Putamen (tissue), 1 donor: ENCODE data around the gene INHA.

Experiments used
- DNase-seq: peaks from one replicate; pipeline ENCODE4 v3.0.0-alpha.2; 2016; ENCODE audit warnings: low spot score

INHA gene

GRCh38 chr2:219540784-219541504 lies 31.2 kb upstream of the INHA start:
- no peak for DNase-seq

DNA sequence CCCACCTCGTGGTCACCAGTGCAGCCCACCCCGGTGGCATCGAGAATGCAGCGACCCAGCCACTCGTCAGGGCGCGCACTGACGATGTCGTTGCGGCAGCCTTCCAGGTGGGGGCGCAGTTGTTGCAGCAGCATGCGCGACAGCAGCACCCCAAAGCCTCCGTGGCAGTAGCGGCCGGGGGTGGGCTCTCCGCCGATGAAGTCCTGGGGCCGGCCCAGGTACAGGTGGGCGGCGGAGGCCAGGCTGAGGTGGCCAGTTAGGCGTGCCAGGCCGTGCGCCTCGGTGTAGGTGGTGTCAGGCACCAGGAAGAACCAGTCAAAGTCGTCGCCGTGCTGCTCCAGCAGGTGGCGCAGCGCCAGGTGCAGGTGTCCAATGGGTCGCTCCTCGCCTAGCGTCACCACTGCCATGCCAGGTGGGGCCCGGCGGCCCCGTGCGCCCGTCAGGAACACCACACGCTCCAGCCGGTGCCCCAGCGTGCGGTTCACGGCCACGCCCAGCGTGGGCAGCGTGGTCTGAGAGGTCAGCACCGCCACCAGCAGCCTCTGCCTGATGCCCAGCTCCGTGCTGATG lies 30.4 kb upstream of the INHA start:
- DNase-seq: no peak

DNA sequence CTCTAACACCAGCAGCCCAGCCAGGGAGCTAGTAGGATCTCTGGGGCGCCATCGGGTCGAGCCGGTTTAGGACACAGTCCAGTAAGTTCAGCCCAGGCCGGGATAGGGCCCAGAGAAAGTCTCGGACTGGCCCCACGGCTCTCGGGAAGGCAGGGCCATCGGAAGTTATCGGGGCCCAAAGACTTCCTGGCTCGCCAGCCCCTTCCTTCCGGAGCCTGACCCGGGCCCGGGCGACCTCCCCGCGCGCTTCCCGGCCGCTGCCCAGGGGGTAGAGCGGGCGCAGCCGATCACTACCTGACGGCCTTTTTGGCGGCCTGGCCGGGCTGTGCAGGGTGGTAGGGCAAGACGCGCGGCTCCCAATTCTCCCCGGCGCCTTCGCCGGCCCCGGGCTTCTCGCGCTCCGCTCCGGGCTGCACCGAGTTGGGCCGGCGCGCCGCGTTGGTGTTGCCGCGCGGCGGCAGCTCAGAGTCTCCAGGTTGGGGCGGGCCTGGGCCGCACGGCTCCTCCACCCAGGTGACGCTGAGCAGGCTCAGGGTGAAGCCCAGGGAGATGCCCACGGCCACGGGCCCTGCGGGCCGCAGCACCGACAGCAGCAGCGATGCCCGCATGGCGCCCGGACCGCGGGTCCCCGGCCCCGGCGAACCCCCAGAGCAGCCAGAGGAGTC lies 29.0 kb upstream of the INHA start:
- no peak for DNase-seq

GRCh38 chr2:219543596-219544358 lies 28.3 kb upstream of the INHA start, which contains the start of the genes CHPF and TMEM198:
TSS of gene CHPF (minus strand) at chr2:219543809. CDS start at chr2:219543538, 271 bp downstream.
TSS of gene TMEM198 (plus strand) at chr2:219544028. CDS start at chr2:219544728, 700 bp downstream.
- peak; percentile 99 for DNase-seq

DNA sequence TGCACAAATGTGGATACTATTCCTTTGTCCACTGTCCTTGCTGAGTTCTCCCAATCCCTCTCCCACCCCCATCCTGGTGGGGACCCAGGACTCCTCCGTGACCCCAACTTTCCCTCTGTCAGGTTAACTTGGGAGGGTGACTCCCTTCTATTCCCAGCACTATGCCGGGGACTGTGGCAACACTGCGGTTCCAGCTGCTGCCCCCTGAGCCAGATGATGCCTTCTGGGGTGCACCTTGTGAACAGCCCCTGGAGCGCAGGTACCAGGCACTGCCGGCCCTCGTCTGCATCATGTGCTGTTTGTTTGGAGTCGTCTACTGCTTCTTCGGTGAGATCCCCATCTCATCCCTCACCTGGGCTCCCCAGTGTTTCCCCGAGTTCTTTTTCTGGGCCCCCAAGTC lies 27.5 kb upstream of the INHA start:
- DNase-seq: no peak

GRCh38 chr2:219545295-219545942 lies 26.7 kb upstream of the INHA start:
- DNase-seq: no peak

DNA sequence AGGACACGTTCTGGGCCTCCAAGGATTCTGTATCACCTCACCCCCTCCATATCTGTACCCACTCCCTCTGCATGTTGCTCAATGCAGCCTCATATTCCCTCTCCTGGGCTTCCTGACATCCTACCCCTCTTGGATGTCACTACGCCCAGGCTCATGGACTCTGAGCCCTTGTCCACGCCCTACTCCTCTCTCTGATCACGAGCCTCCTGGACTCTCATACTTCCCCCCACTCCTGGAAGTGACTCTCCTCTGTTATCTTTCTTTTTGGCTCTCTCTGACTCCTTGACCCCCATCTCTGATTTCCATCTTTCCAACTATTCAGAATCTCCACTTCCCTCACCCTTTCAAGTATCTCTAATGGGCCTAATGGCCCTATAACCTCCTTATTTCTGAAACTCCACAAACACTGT lies 26.2 kb upstream of the INHA start:
- no peak for DNase-seq

GRCh38 chr2:219547621-219548020 lies 24.5 kb upstream of the INHA start:
- DNase-seq: no peak

DNA sequence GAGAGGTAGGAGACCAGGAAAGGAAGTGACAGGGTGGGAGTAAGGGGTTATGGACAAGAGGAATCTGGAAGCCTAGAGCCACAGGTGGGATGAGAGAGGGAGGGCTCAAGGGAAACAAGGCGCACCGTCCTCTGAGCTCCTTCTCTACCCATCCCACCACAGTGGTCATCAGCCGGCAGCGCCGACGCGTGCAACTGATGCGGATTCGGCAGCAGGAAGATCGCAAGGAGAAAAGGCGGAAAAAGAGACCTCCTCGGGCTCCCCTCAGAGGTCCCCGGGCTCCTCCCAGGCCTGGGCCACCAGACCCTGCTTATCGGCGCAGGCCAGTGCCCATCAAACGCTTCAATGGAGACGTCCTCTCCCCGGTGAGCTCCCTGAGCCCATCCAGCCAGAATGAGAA lies 23.1 kb upstream of the INHA start:
- DNase-seq: no peak

- no peak for DNase-seq
Observed at GRCh38 chr2:219549619-219550018, 22.5 kb upstream of the INHA start.

- DNase-seq: no peak
Observed at GRCh38 chr2:219551441-219552381, 20.4 kb upstream of the INHA start.

GRCh38 chr2:219552382-219553167 lies 19.5 kb upstream of the INHA start:
- DNase-seq: peak; percentile 78

- DNase-seq: no peak
Observed at GRCh38 chr2:219553168-219553417, 19.0 kb upstream of the INHA start.

GRCh38 chr2:219553463-219553963 lies 18.6 kb upstream of the INHA start:
- DNase-seq: no peak

DNA sequence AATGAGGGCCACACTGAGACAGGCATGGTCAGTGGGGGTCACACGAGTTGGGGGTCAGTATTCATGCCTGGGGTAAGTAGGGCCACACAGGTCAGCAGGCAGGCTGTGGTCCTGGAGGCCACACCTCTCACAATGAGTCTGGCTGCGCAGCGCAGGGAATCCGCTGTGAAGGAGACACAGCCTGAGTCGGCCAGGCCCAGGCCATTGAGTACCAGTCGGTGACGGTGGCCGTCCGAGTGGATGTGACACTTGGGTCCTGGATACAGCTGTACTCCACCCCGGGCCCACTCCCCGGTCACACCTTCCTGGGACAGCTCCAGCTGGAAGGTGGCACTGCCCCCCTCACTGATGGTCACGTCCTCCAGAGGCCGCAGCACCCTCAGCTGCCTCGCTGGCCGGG lies 17.8 kb upstream of the INHA start:
- DNase-seq: no peak

DNA sequence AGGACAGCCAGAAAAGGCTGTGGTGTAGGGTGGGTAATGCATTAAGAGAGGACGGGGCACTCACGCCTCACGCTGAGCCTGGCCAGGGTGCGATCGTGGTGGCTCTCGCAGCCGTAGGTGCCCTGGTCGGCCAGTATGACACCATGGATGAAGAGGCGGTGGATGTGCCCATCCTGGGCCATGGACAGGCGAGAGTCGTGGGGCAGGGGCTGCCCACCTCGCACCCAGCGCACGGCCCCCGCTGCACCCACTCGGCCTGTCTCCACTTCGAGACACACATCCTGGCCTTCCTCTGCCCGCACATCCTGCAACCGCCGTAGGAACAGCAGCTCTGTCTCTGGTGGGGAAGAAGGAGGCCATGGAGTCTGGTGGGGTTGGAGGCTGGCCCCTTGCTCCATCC lies 16.2 kb upstream of the INHA start:
- DNase-seq: no peak

GRCh38 chr2:219556413-219556812 lies 15.7 kb upstream of the INHA start:
- no peak for DNase-seq

DNA sequence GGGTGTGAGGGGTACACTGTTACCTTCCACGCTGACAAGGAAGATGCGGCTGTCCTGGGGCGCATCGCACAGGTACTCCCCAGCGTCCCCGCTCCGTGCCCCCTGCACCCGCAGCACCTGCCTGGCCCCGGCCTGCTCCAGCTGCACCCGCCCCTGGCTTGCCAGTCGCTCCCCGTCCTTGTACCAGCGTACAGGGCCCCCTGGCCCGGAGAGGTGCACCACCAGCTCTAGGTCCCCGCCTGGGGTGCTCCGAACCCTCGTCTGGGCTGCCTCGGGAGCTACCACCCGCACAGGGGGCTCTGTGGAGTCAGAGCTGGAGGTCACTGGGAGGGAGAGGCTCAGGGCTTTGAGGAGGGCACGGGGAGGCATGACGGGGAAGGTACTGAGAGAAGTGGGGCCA lies 14.8 kb upstream of the INHA start:
- no peak for DNase-seq

- no peak for DNase-seq
Observed at GRCh38 chr2:219557791-219558785, 14.0 kb upstream of the INHA start.
